Thyroid gland (tissue), 4 donors: ENCODE results near the gene MFAP4. TPM values are rescaled to one million over a fixed set of nuclear protein-coding genes. Genes with fewer than 3 reads are reported as not detected.

Experiments
- DNase-seq, 2 donors: peaks; one replicate each; pipeline ENCODE4 v3.0.0-alpha.2; 2019
- H3K27ac ChIP-seq, 3 donors: fragments of 200-600 bp; sonication (generic); 1 replicate in 2 of 3; 2 replicates in 1 of 3; pipeline ENCODE4 v1.5.1; 2016 to 2019; ENCODE audit warnings: mild to moderate bottlenecking in 1 of 3, moderate library complexity in 1 of 3
- H3K27me3 ChIP-seq: fragments of 200-600 bp; sonication (generic); one replicate; pipeline ENCODE4 v1.5.1; 2019
- H3K36me3 ChIP-seq, 2 donors: fragments of 200-600 bp; sonication (generic); one replicate each; pipeline ENCODE4 v1.5.1; 2016 to 2019
- H3K4me1 ChIP-seq, 2 donors: fragments of 200-600 bp; sonication (generic); one replicate each; pipeline ENCODE4 v1.5.1; 2017 to 2019
- H3K4me3 ChIP-seq, 3 donors: fragments of 200-600 bp; sonication (generic); replicated peaks in 1 of 3; 1 replicate in 2 of 3; 2 replicates in 1 of 3; pipeline ENCODE4 v1.5.1; 2016; ENCODE audit warnings: mild to moderate bottlenecking in 1 of 3
- H3K9me3 ChIP-seq: fragments of 200-600 bp; sonication (generic); one replicate; pipeline ENCODE4 v1.5.1; 2017
- POLR2A ChIP-seq, 2 donors: fragments of 450-650 bp; IDR thresholded peaks; one replicate each; pipeline ENCODE4 v1.6.1; 2017; ENCODE audit warnings: antibody characterized with exemption in 2 of 2, mild to moderate bottlenecking in 2 of 2, moderate library complexity in 1 of 2
- WGBS, 2 donors: methylation state at CpG; one replicate each; pipeline ENCODE4 v1.1.5; 2017; 5-methylcytosine and 5-hydroxymethylcytosine counted together
- intact Hi-C: fragments of 100-400 bp; cut with DNase I; formaldehyde crosslinking; loops from one replicate; pipeline ENCODE4 v1.15.1; 2023
- total RNA-seq, 4 donors: library from RNA; depleted of rRNA; stranded (reverse); fragments of >200 nt; gene quantifications; one replicate each; pipeline ENCODE4 v1.2.3, GENCODE V29; 2016
- TF ChIP-seq, protein P1 (sequence below), 6 experiments: fragments of 200-600 bp in 3 of 6; fragments of 450-650 bp in 3 of 6; sonication (generic) in 3 of 6; IDR thresholded peaks; one replicate each; pipeline ENCODE4 v1.5.1; 2016 to 2019; ENCODE audit warnings: antibody characterized with exemption in 6 of 6, mild to moderate bottlenecking in 2 of 6, inconsistent platforms in 1 of 6, moderate library complexity in 1 of 6

The MFAP4 gene
- total RNA-seq, 4 donors from 2014 or later = 12.6 to 105 (median 53.5) TPM

DNA sequence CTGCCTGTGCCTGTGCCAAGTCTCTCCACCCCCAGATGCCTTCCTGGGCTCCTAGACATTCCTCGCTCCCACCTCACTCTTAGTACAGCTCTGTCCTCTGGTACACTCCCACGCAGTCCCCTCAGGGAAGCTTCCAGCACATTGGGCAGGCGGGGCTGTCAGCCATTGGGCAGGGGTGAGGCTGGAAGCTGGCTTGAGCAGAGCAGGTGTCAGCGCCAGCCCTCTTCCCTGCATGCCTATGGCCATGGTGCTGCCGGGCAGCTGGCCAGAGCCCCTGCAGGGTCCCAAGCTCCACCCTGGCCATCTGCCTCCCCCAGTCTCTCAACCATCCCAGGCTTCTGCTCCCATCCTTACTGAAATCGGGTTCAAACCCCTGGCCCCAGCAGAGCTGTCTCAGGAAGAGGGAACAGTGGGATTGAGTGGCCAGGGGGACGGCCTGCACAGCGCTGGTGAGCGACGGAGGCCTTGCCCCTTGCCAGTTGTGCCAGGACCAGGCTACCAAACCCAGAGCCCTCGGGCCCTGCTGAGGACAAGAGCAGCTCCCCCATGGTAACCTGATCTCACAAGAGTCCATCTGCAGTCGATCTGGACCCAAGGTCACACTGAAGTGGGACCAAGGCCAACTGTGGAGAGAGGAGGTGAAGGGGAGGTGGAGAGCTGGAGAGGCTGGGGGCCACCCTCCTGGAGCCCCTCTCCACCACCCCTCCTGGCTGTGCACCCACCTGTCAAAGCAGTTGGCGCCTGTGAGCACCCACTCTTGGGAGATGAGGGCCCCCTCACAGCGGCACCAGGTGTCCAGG lies 22.1 kb downstream of the MFAP4 start:
- Histone ChIP-seq H3K9me3 (no peaks in the 10 kb centered on the region), H3K27me3 (no peaks in the 10 kb centered on the region), H3K27ac (no peak overlapping the region), H3K36me3 (peaks cover 0 to 2% of the 10 kb centered on the region in 2 donors), H3K4me1 (peaks cover 12 to 13% of the 10 kb centered on the region in 2 donors), H3K4me3 (no peak overlapping the region)
- TF ChIP-seq, protein P1, sequence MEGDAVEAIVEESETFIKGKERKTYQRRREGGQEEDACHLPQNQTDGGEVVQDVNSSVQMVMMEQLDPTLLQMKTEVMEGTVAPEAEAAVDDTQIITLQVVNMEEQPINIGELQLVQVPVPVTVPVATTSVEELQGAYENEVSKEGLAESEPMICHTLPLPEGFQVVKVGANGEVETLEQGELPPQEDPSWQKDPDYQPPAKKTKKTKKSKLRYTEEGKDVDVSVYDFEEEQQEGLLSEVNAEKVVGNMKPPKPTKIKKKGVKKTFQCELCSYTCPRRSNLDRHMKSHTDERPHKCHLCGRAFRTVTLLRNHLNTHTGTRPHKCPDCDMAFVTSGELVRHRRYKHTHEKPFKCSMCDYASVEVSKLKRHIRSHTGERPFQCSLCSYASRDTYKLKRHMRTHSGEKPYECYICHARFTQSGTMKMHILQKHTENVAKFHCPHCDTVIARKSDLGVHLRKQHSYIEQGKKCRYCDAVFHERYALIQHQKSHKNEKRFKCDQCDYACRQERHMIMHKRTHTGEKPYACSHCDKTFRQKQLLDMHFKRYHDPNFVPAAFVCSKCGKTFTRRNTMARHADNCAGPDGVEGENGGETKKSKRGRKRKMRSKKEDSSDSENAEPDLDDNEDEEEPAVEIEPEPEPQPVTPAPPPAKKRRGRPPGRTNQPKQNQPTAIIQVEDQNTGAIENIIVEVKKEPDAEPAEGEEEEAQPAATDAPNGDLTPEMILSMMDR (IDR thresholded peaks at IDR 0.05) = no peak
- TF ChIP-seq POLR2A (IDR thresholded peaks at IDR 0.05) = no peak
- intact Hi-C loops = loop anchor here (5.0 to 10.0 kb wide), 2 partner anchors 82 to 400 kb away; no protein-coding TSS in a partner anchor
- no peak for DNase-seq
- WGBS, 2 donors = 60 to 62% methylated on average over 11 to 13 of the region's 14 CpGs

DNA sequence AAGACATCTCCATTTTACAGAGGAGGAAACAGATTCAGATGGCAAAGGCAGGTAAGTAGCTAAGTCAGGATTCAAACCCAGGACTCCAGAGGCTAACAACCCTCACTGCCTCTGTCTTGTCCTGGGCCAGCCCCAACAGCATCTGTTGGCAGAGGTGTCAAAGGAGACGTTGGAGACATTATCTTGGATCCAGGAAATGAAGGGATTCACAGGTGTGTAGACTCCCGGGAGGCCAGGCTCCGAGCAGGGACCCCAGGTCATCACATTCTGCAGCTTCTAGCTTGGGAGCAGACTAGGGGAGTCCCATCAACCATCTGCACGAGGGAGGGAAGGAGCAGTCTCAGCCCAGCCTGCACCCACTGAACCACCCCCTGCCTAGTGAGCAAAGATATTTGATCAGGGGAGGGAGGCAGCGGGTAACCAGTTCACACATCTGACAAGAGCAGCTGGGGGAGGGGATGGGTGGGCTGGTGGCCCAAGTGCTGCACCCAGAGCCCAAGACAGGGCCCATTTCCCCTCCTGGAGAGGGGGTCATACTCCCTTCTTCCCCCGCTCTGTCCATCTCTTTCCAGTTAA lies 23.4 kb downstream of the MFAP4 start:
- TF ChIP-seq, protein P1 (IDR thresholded peaks at IDR 0.05) = no peak
- TF ChIP-seq POLR2A (IDR thresholded peaks at IDR 0.05) = no peak
- Histone ChIP-seq H3K4me1 (peaks cover 12 to 13% of the 10 kb centered on the region in 2 donors), H3K9me3 (no peaks in the 10 kb centered on the region), H3K27me3 (no peaks in the 10 kb centered on the region), H3K36me3 (peaks cover 2 to 3% of the 10 kb centered on the region in 2 donors), H3K4me3 (no peak overlapping the region), H3K27ac (peak overlapping the region in 2 of 3 donors; percentile 92 to 93)
- 62 to 68% methylated on average over 5 to 6 of the region's 6 CpGs for WGBS, 2 donors
- intact Hi-C loops = loop anchor here (5.0 to 10.0 kb wide), 2 partner anchors 84 to 401 kb away; no protein-coding TSS in a partner anchor
- DNase-seq = no peak

DNA sequence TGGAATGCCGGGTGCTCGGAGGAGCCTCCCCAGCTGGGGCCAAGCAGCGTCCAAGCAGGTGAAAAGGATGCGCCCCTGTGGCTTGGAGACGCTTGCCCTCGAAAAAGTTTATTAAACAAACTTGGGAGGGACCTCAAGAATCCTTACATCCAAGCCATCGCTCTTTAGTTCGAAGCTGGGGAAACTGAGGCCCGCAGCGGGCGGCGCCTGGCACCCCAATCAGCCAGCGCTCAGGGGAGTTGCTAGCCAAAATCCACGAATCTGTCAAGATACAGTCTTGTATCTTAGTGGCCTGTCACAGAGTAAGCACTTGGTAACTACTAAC lies 23.9 kb downstream of the MFAP4 start:
- no peak for DNase-seq
- WGBS, 2 donors = 35 to 41% methylated on average over 10 to 14 of the region's 14 CpGs
- Histone ChIP-seq H3K27ac (peak overlapping the region; percentile 75 to 93 (median 92)), H3K4me3 (peak overlapping the region in 1 of 3 donors; percentile 66), H3K27me3 (no peaks in the 10 kb centered on the region), H3K36me3 (peaks cover 3 to 4% of the 10 kb centered on the region in 2 donors), H3K4me1 (peaks cover 12 to 13% of the 10 kb centered on the region in 2 donors), H3K9me3 (no peaks in the 10 kb centered on the region)
- intact Hi-C loops = loop anchor here (5.0 to 10.0 kb wide), 2 partner anchors 84 to 402 kb away; no protein-coding TSS in a partner anchor
- TF ChIP-seq, protein P1 (IDR thresholded peaks at IDR 0.05) = no peak
- TF ChIP-seq POLR2A (IDR thresholded peaks at IDR 0.05) = no peak

DNA sequence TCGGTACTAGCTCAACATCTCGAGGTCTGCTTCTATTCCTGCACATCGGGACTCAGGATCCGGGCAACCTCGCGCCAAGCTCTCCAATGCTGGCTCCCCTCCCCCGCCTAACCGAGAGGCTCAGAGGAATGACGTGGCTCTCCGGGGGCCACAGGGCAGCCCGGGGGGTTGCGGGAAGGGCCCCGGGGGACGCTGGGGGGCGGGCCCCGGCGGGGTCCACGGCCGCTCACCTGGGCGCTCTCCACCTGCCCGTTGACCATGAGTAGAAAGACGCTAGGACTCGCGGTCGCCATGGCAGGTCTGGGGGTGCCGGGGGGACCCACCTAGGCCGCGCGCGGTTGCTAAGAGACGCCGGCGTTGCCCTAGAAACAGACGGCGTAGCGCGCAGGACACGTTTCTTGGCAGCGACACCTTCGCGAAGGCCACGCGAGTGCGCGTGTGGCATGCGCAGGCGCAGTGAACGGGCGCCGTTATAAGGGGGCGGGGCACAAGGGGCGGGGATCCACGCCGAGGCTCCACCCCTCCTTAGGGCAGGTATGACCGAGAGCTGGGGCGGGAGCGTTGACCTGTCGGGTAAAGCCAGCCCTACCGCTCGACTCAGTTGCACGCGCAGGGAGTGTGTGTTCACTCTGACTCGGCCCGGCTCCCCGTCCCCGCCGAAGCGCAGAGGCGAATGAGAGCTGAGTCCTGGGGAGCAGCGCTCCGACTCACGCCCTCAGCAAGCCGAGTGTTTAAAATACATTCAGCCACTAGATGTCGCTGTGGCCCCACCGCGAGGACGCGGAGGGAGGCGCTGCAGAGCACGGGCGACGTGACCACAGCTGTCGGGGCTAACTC lies 24.5 kb downstream of the MFAP4 start, which contains the start of gene B9D1:
TSS of gene B9D1 (minus strand) at position 447 of the 837 bp plus-strand sequence. CDS start at position 293, 154 bp downstream.
- TF ChIP-seq POLR2A (IDR thresholded peaks at IDR 0.05) = peak in 1 of 2 donors; percentile 70
- TF ChIP-seq, protein P1 (IDR thresholded peaks at IDR 0.05) = peak in 5 of 6 experiments; percentile 98 to 100 (median 99)
- no peaks in the 10 kb centered on the region for H3K9me3 ChIP-seq
- peaks cover 12 to 13% of the 10 kb centered on the region in 2 donors for H3K4me1 ChIP-seq
- intact Hi-C loops = loop anchor here (5.0 to 10.0 kb wide), 2 partner anchors 85 to 402 kb away; no protein-coding TSS in a partner anchor
- H3K36me3 ChIP-seq = peaks cover 3 to 4% of the 10 kb centered on the region in 2 donors
- no peaks in the 10 kb centered on the region for H3K27me3 ChIP-seq
- H3K4me3 ChIP-seq = peak within 1 kb of the TSS; percentile 43 to 66 (median 63)
- WGBS, 2 donors = 0% methylated on average over 3 to 5 of the region's 83 CpGs
- peak; percentile 93 to 94 for DNase-seq
- H3K27ac ChIP-seq = peak within 1 kb of the TSS; percentile 75 to 93 (median 92)
